Measurements from ENCODE around the gene IGF2.
"Not testable (repeated sequence)": the region's sequence is repeated elsewhere in the genome, so short reads cannot be mapped to it uniquely, and the experiment has no call there.

Gene IGF2

GRCh38 chr11:2178055-2178773, 39.0 kb upstream of the IGF2 start:
- not testable (repeated sequence) for ATAC-seq (replicated peaks; ENCODE audit: extremely low read depth, poor library complexity, severe bottlenecking); H3K4me3 Mint-ChIP-seq; H3K9me3 Mint-ChIP-seq; H3K4me1 Mint-ChIP-seq; DNase-seq (ENCODE audit: low spot score in 2 of 2); H3K27me3 Mint-ChIP-seq; H3K27ac Mint-ChIP-seq (ENCODE audit: low read depth); H3K36me3 Mint-ChIP-seq (ENCODE audit: insufficient read depth)

- Mint-ChIP-seq H3K4me1 (no peaks in the 10 kb centered on the region), H3K9me3 (no peaks in the 10 kb centered on the region), H3K27ac (ENCODE audit: low read depth) (no peak overlapping the region), H3K36me3 (ENCODE audit: insufficient read depth) (no peaks in the 10 kb centered on the region), H3K4me3 (no peak overlapping the region), H3K27me3 (no peaks in the 10 kb centered on the region)
- DNase-seq (ENCODE audit: low spot score in 2 of 2): no peak
- ATAC-seq (replicated peaks; ENCODE audit: extremely low read depth, poor library complexity, severe bottlenecking): no peak
Observed at GRCh38 chr11:2177076-2177475, 37.9 kb upstream of the IGF2 start.

- Mint-ChIP-seq H3K27ac (ENCODE audit: low read depth) (no peak overlapping the region), H3K36me3 (ENCODE audit: insufficient read depth) (no peaks in the 10 kb centered on the region), H3K27me3 (no peaks in the 10 kb centered on the region), H3K4me3 (no peak overlapping the region), H3K4me1 (no peaks in the 10 kb centered on the region), H3K9me3 (no peaks in the 10 kb centered on the region)
- no peak for ATAC-seq (replicated peaks; ENCODE audit: extremely low read depth, poor library complexity, severe bottlenecking)
- DNase-seq (ENCODE audit: low spot score in 2 of 2): no peak
Observed at GRCh38 chr11:2176389-2176900, 37.3 kb upstream of the IGF2 start.

GRCh38 chr11:2175659-2176058, 36.5 kb upstream of the IGF2 start:
- H3K4me3 Mint-ChIP-seq: no peak overlapping the region
- H3K27me3 Mint-ChIP-seq: no peaks in the 10 kb centered on the region
- H3K9me3 Mint-ChIP-seq: no peaks in the 10 kb centered on the region
- no peaks in the 10 kb centered on the region for H3K36me3 Mint-ChIP-seq (ENCODE audit: insufficient read depth)
- H3K4me1 Mint-ChIP-seq: no peaks in the 10 kb centered on the region
- H3K27ac Mint-ChIP-seq (ENCODE audit: low read depth): no peak overlapping the region
- DNase-seq (ENCODE audit: low spot score in 2 of 2) (no peak), ATAC-seq (replicated peaks; ENCODE audit: extremely low read depth, poor library complexity, severe bottlenecking) (no peak)

- Mint-ChIP-seq H3K27ac (ENCODE audit: low read depth) (no peak overlapping the region), H3K36me3 (ENCODE audit: insufficient read depth) (no peaks in the 10 kb centered on the region), H3K9me3 (no peaks in the 10 kb centered on the region), H3K4me3 (no peak overlapping the region), H3K27me3 (no peaks in the 10 kb centered on the region), H3K4me1 (no peaks in the 10 kb centered on the region)
- DNase-seq (ENCODE audit: low spot score in 2 of 2) (no peak), ATAC-seq (replicated peaks; ENCODE audit: extremely low read depth, poor library complexity, severe bottlenecking) (no peak)
Observed at GRCh38 chr11:2174361-2174760, 35.2 kb upstream of the IGF2 start.

GRCh38 chr11:2173761-2174160, 34.6 kb upstream of the IGF2 start:
- no peaks in the 10 kb centered on the region for H3K4me1 Mint-ChIP-seq
- no peak for DNase-seq (ENCODE audit: low spot score in 2 of 2)
- no peaks in the 10 kb centered on the region for H3K9me3 Mint-ChIP-seq
- no peak overlapping the region for H3K27ac Mint-ChIP-seq (ENCODE audit: low read depth)
- H3K36me3 Mint-ChIP-seq (ENCODE audit: insufficient read depth): no peaks in the 10 kb centered on the region
- no peaks in the 10 kb centered on the region for H3K27me3 Mint-ChIP-seq
- H3K4me3 Mint-ChIP-seq: no peak overlapping the region
- no peak for ATAC-seq (replicated peaks; ENCODE audit: extremely low read depth, poor library complexity, severe bottlenecking)

GRCh38 chr11:2173150-2173693, 34.0 kb upstream of the IGF2 start:
- DNase-seq (ENCODE audit: low spot score in 2 of 2): no peak
- Mint-ChIP-seq H3K27ac (ENCODE audit: low read depth) (no peak overlapping the region), H3K9me3 (no peaks in the 10 kb centered on the region), H3K27me3 (no peaks in the 10 kb centered on the region), H3K4me3 (no peak overlapping the region), H3K4me1 (no peaks in the 10 kb centered on the region), H3K36me3 (ENCODE audit: insufficient read depth) (no peaks in the 10 kb centered on the region)
- ATAC-seq (replicated peaks; ENCODE audit: extremely low read depth, poor library complexity, severe bottlenecking): no peak

GRCh38 chr11:2172676-2173075, 33.5 kb upstream of the IGF2 start:
- Mint-ChIP-seq H3K27me3 (no peaks in the 10 kb centered on the region), H3K27ac (ENCODE audit: low read depth) (no peak overlapping the region), H3K9me3 (no peaks in the 10 kb centered on the region), H3K4me3 (no peak overlapping the region), H3K4me1 (no peaks in the 10 kb centered on the region), H3K36me3 (ENCODE audit: insufficient read depth) (no peaks in the 10 kb centered on the region)
- no peak for DNase-seq (ENCODE audit: low spot score in 2 of 2)
- ATAC-seq (replicated peaks; ENCODE audit: extremely low read depth, poor library complexity, severe bottlenecking): no peak

- Mint-ChIP-seq H3K4me1 (no peaks in the 10 kb centered on the region), H3K27ac (ENCODE audit: low read depth) (no peak within 1 kb of the TSS), H3K9me3 (no peaks in the 10 kb centered on the region), H3K36me3 (ENCODE audit: insufficient read depth) (no peaks in the 10 kb centered on the region), H3K4me3 (no peak within 1 kb of the TSS), H3K27me3 (no peaks in the 10 kb centered on the region)
- no peak for DNase-seq (ENCODE audit: low spot score in 2 of 2)
- ATAC-seq (replicated peaks; ENCODE audit: extremely low read depth, poor library complexity, severe bottlenecking): no peak
Observed at GRCh38 chr11:2171591-2172003, 32.4 kb upstream of the IGF2 start, which contains the start of gene TH. TH (minus strand) TSS chr11:2171815; CDS start chr11:2171786, 29 bp downstream.

GRCh38 chr11:2169626-2170570, 30.7 kb upstream of the IGF2 start:
- Mint-ChIP-seq H3K9me3 (no peaks in the 10 kb centered on the region), H3K4me3 (no peak overlapping the region), H3K27me3 (no peaks in the 10 kb centered on the region), H3K27ac (ENCODE audit: low read depth) (no peak overlapping the region), H3K4me1 (no peaks in the 10 kb centered on the region), H3K36me3 (ENCODE audit: insufficient read depth) (no peaks in the 10 kb centered on the region)
- ATAC-seq (replicated peaks; ENCODE audit: extremely low read depth, poor library complexity, severe bottlenecking) (no peak), DNase-seq (ENCODE audit: low spot score in 2 of 2) (no peak)

GRCh38 chr11:2169005-2169378, 29.8 kb upstream of the IGF2 start:
- Mint-ChIP-seq H3K9me3 (no peaks in the 10 kb centered on the region), H3K27me3 (no peaks in the 10 kb centered on the region), H3K27ac (ENCODE audit: low read depth) (no peak overlapping the region), H3K4me1 (no peaks in the 10 kb centered on the region), H3K4me3 (no peak overlapping the region), H3K36me3 (ENCODE audit: insufficient read depth) (no peaks in the 10 kb centered on the region)
- DNase-seq (ENCODE audit: low spot score in 2 of 2): no peak
- ATAC-seq (replicated peaks; ENCODE audit: extremely low read depth, poor library complexity, severe bottlenecking): no peak

- no peak overlapping the region for H3K4me3 Mint-ChIP-seq
- ATAC-seq (replicated peaks; ENCODE audit: extremely low read depth, poor library complexity, severe bottlenecking) (no peak), DNase-seq (ENCODE audit: low spot score in 2 of 2) (no peak)
- H3K4me1 Mint-ChIP-seq: no peaks in the 10 kb centered on the region
- no peak overlapping the region for H3K27ac Mint-ChIP-seq (ENCODE audit: low read depth)
- H3K9me3 Mint-ChIP-seq: no peaks in the 10 kb centered on the region
- H3K27me3 Mint-ChIP-seq: no peaks in the 10 kb centered on the region
- no peaks in the 10 kb centered on the region for H3K36me3 Mint-ChIP-seq (ENCODE audit: insufficient read depth)
Observed at GRCh38 chr11:2168286-2169004, 29.3 kb upstream of the IGF2 start.

Measured in central memory CD8-positive, alpha-beta T cell (primary cell).